ENCODE results near the gene RCAN2.

Gene RCAN2

DNA sequence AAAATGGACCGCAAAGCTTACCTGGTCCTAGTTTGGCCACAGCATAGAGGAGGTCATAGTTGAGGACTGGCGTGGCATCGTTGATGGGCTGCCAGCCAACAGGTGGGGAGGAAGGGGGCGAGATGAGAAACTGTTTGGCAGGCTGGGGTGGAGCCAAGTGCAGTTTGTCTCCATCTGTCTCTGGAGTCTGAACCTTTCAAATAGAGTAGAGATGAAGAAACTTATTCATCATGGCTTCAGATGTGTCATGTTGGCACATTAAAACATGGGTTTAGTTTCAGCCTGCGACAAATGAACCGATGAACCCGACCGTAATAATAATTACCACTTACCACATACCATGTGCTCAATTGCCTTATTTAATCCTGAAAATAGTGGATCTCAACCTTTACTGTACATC lies 244.5 kb downstream of the RCAN2 start:
- no peak for DNase-seq (ENCODE audit: low read depth)
- TF ChIP-seq, protein P1, sequence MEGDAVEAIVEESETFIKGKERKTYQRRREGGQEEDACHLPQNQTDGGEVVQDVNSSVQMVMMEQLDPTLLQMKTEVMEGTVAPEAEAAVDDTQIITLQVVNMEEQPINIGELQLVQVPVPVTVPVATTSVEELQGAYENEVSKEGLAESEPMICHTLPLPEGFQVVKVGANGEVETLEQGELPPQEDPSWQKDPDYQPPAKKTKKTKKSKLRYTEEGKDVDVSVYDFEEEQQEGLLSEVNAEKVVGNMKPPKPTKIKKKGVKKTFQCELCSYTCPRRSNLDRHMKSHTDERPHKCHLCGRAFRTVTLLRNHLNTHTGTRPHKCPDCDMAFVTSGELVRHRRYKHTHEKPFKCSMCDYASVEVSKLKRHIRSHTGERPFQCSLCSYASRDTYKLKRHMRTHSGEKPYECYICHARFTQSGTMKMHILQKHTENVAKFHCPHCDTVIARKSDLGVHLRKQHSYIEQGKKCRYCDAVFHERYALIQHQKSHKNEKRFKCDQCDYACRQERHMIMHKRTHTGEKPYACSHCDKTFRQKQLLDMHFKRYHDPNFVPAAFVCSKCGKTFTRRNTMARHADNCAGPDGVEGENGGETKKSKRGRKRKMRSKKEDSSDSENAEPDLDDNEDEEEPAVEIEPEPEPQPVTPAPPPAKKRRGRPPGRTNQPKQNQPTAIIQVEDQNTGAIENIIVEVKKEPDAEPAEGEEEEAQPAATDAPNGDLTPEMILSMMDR (IDR thresholded peaks at IDR 0.05; ENCODE audit: control insufficient read depth, extremely low read depth, insufficient read depth): no peak

DNA sequence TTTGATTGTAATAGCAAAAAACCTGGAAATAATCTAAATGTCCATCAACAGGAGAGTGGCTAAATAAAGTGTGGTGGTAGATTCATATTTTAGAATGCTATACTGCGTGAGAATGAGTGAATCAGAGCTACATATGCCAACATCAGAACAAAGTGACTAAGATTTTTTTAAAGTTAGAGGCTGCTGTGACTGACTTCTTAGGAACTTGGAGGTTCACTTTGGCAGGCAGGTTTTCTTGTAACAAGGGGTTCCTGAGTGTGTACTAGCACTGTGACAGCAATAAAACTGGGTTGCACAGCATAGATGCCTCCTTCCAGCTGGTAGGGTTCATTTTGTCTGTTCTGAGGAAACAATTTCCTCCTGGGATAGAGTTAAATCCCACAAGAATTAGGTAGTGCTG lies 245.2 kb downstream of the RCAN2 start:
- no peak for DNase-seq (ENCODE audit: low read depth)
- H3K4me3 ChIP-seq (ENCODE audit: low read depth, low read length): no peak overlapping the region
- TF ChIP-seq, protein P1 (IDR thresholded peaks at IDR 0.05; ENCODE audit: control insufficient read depth, extremely low read depth, insufficient read depth): no peak

More for the DNA sequence above, 244.5 kb downstream of the RCAN2 start:
- H3K4me3 ChIP-seq (ENCODE audit: low read depth, low read length): no peak overlapping the region

DNA sequence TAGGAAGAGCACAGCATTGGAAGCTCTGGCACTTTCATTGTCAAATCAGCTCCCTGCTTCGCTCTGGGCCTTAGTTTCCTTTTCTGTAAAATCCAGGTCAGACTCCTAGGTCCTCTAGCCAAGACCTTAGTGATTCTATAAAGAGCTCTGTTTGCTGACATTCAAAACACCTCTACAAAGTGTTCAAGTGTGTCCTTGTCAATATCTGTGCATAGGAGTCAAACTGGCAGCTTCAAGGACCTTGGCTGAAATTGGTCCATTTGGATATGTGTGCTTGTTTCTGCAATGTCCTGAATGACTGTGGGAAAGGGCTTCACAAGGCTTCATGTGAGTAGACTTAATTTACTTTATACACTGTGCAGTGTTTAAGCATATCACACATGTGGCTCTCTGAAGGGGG lies 246.6 kb downstream of the RCAN2 start:
- H3K4me3 ChIP-seq (ENCODE audit: low read depth, low read length): no peak overlapping the region
- DNase-seq (ENCODE audit: low read depth): no peak
- TF ChIP-seq, protein P1 (IDR thresholded peaks at IDR 0.05; ENCODE audit: control insufficient read depth, extremely low read depth, insufficient read depth): no peak

DNA sequence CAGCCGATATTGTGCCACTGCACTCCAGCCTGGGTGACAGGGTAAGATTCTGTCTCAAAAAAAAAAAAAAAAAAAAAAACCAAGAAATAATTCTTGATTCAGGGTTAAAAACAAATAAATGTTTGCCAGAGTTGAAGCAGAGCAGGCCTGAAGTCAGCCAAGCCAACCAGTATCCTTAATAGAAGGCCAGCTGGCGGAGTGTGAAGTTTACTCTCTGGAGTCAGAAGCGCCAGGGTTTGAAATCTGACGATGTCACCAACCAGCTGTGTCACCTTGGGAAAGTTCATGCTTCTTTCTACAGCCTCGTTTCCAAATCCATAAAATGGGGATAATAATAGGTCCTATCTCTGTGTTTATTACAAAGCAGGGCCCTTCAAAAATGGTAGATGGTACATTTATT lies 247.5 kb downstream of the RCAN2 start:
- DNase-seq (ENCODE audit: low read depth): peak; percentile 14
- H3K4me3 ChIP-seq (ENCODE audit: low read depth, low read length): no peak overlapping the region
- TF ChIP-seq, protein P1 (IDR thresholded peaks at IDR 0.05; ENCODE audit: control insufficient read depth, extremely low read depth, insufficient read depth): no peak

DNA sequence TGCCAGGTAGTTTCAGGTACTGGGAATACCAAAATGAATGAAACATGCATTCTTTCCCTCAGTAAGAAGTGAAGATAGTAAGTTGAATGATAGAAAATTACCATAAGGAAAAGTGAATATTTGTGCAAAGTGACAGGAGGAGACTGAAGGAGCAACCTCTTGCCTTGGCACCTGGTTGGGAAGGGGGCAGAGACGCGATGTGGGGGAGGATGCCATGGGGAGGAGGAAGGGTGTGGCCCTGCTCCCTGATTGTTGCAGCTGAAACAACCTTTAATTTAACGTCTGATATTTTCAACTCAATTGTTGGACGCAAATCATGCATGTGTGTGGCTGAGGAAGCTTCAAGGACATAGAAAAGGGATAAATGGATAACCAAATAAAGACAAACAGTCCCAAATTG lies 248.3 kb downstream of the RCAN2 start:
- TF ChIP-seq, protein P1 (IDR thresholded peaks at IDR 0.05; ENCODE audit: control insufficient read depth, extremely low read depth, insufficient read depth): no peak
- no peak overlapping the region for H3K4me3 ChIP-seq (ENCODE audit: low read depth, low read length)
- no peak for DNase-seq (ENCODE audit: low read depth)

DNA sequence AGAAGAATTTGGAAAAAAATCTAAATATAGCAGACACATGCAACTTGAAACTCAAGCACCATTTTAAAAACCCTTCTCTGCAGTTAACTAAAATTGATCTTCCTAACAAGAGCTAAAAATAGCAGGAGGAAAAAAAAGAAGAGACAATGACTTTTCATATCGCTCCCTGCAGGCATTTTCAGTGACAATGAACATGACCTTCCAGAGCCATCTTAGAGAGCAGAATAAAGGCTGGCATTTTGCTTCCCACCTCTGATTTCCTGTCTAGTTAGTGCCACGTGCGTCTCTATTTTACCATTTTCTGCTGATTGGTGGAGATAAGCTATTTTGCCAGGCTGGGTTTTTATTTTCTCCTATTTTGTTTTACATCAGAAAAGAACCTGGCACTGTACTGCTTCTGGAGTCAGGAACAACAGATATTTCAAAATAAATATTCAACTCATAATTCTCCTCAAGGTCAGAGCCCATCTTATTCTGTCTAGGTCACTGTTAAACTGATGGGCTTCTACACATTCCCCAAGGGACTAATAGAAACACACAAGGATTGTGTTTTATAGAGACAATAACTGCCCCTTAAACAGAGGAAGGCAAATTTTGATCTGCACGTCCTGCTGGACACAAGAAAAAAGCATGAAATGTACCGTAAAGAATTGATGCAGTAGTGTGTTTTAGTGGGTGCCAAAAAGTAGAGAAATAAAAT lies 250.2 kb downstream of the RCAN2 start:
- H3K4me3 ChIP-seq (ENCODE audit: low read depth, low read length): no peak overlapping the region
- TF ChIP-seq, protein P1 (IDR thresholded peaks at IDR 0.05; ENCODE audit: control insufficient read depth, extremely low read depth, insufficient read depth): no peak
- no peak for DNase-seq (ENCODE audit: low read depth)

DNA sequence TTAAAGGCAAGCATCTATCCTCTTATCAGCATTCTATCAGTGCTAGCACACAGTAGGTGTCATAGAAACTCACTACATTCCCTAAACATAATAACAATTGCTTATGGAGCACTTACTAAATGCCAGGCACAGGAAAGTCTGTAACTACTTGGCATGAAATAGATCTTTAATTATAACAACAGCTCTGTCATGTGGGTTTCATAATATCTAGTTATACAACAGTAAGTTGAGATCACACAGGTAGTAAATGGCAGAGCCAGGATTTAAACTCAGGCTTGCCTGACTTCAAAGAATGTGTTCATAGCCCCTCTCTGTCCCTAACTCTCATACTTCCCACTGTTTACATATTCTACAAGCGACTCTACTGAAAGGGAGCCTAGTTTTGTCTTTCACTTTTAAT lies 254.5 kb downstream of the RCAN2 start:
- TF ChIP-seq, protein P1 (IDR thresholded peaks at IDR 0.05; ENCODE audit: control insufficient read depth, extremely low read depth, insufficient read depth): no peak
- H3K4me3 ChIP-seq (ENCODE audit: low read depth, low read length): no peak overlapping the region
- DNase-seq (ENCODE audit: low read depth): no peak
